Spleen (tissue), 7 donors: ENCODE results near the gene NAT8.

Source experiments
- POLR2A ChIP-seq, 3 donors: fragments of 450-650 bp; IDR thresholded peaks; one replicate each; pipeline ENCODE4 v1.5.1; 2017; ENCODE audit warnings: antibody characterized with exemption in 3 of 3, mild to moderate bottlenecking in 1 of 3
- POLR2AphosphoS5 ChIP-seq, 3 donors: sonication (generic); formaldehyde crosslinking; IDR thresholded peaks; one replicate each; pipeline ENCODE4 v1.5.1; 2017; ENCODE audit warnings: antibody characterized with exemption in 3 of 3
- TF ChIP-seq, protein P1 (sequence below), 11 experiments: fragments of 200-600 bp in 7 of 11; fragments of 450-650 bp in 4 of 11; sonication (generic) in 4 of 11; IDR thresholded peaks in 8 of 11; conservative IDR thresholded peaks in 3 of 11; 1 replicate in 7 of 11; 2 replicates in 4 of 11; pipeline versions ENCODE4 v1.4.0 to v1.8.0; 2016 to 2021; ENCODE audit warnings: antibody characterized with exemption in 11 of 11, inconsistent platforms in 4 of 11, mild to moderate bottlenecking in 1 of 11
- donor health status: DM: no; HTN: no; CAD: no; lungs with moderate emphysema.
- donor health status: DM: no; HTN: no; CAD: no.
- donor health status: DM: no; HTN: no; CAD: no.

DNA sequence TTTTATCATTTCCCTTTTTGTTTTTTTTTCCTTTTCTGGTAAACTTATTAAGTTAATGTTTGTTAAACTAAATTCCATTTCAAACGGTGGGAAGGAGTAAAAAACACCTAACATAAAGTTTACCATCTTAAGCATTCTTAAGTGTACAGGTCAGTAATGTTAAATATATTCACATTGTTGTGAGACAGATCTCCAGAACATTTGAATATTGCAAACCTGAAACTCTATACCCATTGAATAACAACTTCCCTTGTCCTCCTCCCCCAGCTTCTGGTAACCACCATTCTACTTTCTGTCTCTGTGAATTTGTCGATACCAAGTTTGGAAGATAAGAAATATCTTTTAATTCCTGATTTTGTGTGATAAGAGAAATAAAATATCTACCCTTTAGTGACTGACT lies 12.0 kb upstream of the NAT8 start:
- TF ChIP-seq POLR2AphosphoS5 (IDR thresholded peaks at IDR 0.05) = no peak
- TF ChIP-seq, protein P1, sequence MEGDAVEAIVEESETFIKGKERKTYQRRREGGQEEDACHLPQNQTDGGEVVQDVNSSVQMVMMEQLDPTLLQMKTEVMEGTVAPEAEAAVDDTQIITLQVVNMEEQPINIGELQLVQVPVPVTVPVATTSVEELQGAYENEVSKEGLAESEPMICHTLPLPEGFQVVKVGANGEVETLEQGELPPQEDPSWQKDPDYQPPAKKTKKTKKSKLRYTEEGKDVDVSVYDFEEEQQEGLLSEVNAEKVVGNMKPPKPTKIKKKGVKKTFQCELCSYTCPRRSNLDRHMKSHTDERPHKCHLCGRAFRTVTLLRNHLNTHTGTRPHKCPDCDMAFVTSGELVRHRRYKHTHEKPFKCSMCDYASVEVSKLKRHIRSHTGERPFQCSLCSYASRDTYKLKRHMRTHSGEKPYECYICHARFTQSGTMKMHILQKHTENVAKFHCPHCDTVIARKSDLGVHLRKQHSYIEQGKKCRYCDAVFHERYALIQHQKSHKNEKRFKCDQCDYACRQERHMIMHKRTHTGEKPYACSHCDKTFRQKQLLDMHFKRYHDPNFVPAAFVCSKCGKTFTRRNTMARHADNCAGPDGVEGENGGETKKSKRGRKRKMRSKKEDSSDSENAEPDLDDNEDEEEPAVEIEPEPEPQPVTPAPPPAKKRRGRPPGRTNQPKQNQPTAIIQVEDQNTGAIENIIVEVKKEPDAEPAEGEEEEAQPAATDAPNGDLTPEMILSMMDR (IDR thresholded peaks at IDR 0.05 in 8 of 11, conservative IDR thresholded peaks at IDR 0.05 in 3 of 11) = no peak
- no peak for TF ChIP-seq POLR2A (IDR thresholded peaks at IDR 0.05)
